GM19324 (cell line): Measurements from ENCODE around the gene CPSF4.

ENCODE experiments used
- ATAC-seq: cut with Tn5 transposase; IDR thresholded peaks from one replicate; pipeline ENCODE4 v1.9.1; 2021; ENCODE audit warnings: mild to moderate bottlenecking, moderate library complexity; ENCODE audit not compliant: unreplicated experiment, low FRiP score

Gene CPSF4

DNA sequence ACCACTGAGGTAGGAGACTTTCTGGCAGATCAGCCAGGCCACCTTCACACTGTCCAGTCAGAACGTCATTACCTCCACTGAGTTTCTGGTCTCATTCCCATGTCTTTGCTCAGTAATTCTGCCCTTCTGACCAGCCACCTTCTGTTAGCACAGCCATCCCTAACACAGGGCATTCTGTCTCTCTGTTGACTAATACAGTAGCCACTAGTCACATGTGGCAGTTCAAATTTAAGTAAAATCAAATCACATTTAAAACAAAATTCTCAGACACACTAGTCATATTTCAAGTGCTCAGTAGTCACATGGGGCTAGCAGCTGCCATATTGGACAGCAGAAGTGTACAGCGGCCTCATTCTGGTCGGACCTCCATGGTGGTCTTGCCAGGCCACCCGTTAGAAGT, 7.4 kb downstream of the CPSF4 start:
- no peak for ATAC-seq

DNA sequence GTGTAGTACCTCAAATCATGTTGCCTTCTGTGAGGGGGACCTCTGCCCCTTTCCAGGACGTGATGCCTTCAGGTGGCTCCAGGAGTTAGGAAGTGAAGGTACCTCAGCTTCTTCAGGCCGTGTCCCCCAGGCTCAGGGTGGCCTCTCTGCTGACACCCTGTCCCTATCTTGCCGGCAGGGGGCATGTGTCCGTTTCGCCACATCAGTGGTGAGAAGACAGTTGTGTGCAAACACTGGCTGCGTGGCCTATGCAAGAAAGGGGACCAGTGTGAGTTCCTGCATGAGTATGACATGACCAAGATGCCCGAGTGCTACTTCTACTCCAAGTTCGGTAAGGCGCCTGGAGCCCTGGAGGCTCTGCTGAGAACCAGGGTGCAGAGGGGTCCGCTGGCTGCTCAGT, 9.2 kb downstream of the CPSF4 start:
- no peak for ATAC-seq

DNA sequence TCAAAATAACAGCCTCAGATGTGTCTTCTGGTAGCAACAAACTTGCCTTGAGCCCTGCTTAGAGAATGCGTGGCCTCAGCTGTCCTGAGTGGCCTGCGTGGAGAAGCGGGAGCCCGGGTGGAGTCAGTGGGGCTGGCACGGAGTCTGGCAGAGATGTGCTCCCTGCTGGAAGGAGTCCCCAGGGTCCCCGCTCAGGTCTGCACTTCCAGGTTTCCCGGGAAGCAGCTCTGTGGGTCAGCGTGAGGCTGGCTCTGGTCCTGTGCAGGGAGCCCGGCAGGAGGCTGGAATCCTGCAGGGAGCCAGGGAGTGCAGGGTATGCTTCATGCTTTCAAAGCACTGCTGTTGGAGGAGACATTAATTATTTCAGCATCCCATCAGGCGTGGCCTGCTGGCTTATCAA, 10.1 kb downstream of the CPSF4 start:
- ATAC-seq: no peak

DNA sequence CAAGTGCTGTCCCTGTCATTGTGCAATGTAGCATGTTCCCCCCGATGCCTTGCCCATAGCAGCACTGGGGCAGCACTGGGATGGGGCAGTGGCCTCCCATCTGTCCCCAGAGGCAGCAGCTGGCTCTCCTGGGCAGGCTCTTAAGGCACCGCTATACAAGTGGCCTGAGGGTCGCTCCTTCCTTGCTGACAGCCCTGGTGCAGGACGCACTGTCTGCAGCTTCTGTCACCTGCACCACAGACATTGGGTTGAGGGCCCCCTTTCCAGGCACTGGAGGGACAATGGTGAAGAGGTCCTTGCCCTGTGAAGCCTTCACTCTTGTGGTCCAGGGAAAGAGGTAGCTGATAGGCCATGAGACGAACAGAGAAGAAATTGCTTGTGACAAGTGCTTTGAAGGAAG, 10.6 kb downstream of the CPSF4 start:
- no peak for ATAC-seq

DNA sequence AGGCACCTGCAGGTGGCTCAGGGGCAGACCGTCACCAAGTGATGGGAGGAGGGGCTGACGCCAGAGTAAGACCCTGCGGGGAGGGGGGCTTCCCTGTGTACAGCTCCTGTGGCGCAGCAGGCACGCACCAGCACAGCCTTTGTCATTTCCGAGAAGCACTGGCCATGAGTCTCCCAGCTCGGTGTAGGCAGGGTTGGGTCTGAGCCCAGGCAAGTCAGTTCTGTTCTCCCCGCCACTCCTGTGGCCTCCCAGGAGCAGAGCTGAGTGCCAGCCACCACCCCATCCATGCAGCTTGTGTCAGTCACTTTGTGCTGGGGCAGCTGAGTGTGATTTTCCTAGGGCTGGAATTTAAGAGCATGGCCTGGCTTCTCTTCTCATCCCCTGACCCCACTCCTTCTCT, 13.2 kb downstream of the CPSF4 start:
- ATAC-seq: no peak

DNA sequence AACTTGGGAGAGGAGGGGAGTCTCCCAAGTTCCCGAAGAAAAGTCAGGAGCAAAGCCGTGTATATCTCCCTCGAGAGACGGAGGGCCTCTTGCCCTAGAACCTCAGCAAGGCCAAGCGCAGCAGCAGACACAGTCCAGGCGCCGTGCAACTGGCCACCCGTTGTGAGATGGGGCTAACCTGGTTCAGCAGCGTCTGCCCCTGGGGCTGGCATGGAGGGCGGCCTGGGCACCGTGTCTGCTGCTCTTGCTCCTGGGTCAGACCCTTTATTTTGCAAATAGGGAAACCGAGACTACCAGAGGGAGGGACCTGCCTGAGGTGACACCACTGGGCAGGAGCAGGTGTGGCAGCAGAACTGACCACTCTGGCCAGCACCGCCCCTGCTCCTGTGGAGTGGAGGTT, 13.8 kb downstream of the CPSF4 start:
- no peak for ATAC-seq

DNA sequence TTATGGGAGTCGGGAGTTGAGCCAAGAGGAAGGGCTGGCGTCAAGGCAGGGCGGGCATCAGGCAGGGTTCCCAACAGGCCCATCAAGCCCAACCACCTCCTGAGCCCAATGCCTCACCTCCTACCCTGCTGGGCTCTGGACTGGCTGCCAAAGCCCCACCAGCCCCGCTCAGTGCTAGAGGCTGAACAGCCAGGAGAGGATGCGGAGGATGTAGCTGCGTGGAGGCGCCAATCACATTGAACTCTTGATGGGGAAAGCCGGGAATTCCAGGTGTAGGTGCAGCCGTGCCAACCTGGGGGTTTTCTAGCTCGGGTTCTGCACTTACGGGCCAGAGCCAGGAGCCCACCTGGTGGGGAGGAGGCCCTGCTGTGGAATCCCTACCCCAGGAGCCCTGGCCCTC, 14.4 kb downstream of the CPSF4 start:
- no peak for ATAC-seq

DNA sequence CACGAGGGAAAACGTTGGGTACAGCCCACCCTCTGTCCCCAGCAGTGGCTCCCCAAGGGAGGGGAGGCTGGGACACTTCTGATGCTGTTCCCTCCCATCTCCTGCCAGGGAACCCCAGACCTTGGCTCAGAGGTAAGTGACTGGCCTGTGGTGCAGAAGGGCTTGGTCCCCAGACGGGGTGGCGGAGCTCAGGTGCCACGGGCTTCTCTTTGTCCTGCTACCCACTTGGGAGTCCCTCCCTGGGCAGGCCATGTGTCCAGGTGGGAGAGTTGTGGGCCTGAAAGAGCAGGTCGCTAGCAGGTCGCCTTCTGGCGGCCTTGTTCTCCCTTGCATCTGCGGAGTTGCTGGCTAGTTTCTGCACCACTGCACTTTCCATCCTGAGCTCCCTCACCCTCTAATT, 17.1 kb downstream of the CPSF4 start:
- ATAC-seq: no peak

DNA sequence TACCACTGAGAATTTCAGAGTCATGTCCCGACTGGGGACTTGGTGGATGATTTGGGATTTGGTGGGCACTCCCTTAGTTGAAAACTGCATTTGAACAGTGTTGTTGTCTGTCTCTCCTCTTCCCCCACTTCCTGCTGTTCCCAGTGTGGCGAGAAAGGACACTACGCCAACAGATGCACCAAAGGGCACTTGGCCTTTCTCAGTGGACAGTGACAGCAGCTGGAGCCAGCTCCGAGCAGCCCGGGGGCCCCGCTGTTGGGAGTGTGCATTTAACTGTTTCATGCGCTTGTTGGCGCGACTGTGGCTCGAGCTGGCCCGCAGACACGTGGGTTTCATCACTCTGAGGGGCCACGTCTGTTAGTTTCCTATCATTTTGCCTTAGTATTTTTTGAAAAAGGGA, 17.5 kb downstream of the CPSF4 start:
- ATAC-seq: no peak

DNA sequence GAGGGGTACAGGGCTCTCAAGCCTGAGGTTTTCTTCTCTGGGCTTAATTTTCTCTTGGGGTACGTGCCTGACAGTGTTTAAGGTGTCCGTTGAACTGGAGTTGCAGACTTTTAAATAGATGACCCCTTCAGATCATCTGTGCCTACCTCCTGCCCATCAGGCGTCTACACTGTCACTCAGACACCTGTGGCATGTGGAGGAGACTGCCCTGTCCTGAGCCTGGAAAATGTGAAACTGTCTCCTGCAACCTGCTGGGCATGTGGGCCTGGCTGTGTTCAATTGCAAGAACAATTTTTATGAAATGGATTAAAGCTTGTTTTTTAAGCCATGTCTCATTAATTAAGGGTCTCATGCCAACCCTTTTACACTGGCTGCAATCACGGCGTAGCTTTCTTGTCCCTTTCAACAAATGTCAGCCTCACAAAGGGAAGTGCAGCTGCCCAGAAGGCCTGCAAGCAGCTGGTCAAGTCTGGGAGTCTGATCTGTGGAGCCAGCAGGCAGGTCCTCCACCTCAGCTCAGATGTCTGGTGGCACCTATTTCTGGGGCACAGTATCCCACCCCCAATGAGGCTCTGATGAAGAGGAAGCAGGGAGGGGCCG, 18.4 kb downstream of the CPSF4 start:
- no peak for ATAC-seq

DNA sequence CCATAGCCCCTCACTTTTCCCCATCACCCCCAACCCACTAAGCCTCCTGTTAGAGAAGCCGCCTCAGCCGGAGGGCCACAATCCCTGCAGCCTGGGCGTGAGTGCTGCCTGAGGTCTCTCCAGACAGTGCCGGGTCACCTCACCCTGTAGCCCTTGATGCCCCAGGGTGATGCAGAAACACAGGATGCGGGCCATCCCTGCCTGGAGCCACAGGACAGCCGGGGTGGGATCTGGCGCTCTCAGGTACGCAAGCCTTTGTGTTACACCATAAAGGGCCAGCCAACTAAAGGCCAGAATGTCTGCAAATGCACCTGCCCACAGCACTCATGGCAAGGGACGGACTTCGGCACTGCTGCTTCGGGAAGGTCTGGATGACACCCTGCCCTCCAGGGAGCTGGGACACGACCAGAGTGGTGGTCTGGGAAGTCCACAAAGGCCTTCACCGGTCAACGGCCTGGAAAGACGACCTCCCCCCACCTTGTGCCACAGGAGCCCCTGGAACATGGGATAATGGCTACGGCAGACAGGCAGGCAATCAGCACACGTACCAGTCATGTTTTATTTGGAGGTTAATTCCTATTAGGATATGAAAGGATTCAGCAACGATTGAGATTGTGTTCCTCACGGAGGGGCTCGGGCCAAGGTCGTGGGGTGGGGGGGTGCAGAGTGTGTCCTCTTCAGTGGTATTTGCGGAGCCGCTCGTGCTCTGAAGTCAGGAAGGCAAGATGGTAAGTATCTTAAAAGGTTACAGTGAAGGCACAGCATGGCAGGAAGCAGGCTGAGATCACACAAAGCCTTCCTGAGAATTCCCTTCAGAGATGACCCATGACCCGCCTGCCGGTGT, 19.1 kb downstream of the CPSF4 start:
- no peak for ATAC-seq

DNA sequence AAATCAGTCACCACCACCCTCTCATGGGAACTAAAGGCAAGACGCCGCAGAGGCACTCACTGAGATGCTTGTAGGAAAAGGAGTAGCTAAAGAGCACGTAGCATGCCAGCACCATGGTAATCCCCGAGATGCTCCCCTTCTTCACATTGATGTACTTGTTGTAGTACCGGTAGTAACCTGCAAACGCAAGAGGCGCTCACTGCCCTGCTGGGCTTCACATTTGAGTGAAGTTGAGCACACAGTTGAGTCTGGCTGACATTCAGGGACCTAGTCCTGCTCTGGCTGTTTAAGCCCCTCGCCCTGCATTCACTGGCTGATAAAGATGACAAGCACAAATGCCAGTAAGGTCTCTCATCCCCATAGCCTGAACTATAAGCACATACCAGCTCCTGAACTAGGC, 20.3 kb downstream of the CPSF4 start:
- no peak for ATAC-seq

DNA sequence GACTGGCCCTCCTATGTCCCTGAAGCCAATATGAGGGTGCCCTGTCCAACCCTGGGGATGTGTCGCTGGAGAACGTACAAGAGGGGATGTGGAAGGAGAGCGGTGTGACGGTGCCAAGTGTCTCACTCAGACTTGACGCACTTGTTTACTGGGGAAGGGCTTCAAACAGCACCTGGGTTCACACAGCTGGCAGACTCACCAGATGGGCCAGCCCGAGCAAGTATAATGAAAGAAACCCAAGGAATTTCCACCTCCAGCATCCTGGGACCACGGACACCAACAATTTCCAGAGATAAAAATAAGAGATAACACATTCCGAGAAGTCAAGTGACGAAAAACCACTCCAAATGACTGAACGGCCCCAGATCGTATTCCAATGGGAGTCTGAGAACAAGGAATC, 21.9 kb downstream of the CPSF4 start:
- no peak for ATAC-seq

DNA sequence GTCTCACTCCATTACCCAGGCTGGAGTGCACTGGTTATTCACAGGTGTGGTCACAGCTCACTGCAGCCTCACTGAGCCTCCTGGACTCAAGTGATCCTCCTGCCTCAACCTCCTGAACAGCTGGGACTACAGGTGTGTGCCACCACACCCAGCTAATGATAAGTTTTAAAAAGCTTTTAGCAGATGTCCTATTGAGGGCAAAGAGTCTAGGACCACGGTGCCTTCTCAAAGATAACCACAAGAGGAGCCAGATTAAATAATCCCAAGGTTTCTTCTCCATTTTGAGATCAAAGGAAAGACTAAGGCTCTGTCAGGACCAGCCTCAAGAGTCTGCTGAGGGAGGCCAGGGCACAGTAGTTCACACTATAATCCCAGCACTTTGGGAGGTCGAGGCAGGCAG, 22.5 kb downstream of the CPSF4 start:
- ATAC-seq: no peak

DNA sequence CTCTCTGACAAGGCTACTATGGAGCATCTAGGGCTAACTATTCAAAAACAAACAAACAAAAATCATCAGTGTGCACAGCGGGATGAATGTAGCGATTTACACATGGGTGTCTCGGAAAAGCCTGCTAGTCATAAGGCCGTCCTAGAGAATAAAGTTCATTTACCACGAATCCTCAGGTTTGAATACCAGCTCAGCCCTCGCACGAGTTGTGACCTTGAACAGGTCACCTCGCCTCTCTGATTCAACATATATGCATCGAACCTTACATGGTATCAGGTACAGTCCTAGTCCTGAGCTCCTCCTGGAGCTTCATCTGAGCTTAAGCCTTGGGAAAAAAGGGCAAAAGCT, 26.7 kb downstream of the CPSF4 start:
- ATAC-seq: no peak

DNA sequence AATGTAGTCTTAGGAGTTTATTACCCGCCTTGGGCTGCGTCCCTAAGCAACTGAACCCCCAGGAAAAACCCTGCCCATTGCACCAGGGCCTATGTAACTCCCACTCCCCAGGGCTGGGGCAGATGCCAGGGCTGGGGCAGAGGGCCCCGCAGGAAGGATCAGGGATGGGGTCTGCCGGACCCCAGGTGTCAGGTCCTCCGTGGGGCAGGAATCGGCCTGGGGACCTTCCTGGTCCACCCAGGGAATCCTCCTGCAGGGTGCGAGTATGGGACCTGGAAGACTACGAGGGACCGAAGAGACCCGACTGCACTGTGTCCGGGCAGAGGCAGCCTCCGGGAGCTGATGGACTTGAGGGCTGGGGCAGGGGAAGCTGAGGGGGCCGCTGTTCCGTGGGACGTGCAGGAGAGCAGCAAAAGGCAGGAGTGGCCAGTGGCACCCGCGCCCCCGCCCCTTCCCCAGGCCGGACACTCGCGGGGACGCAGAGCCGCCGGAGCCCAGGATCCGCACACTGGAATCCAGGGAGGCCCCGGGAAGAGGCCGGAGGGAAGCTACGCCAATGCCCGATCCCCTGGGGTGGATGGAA, 29.7 kb downstream of the CPSF4 start:
- ATAC-seq: no peak

DNA sequence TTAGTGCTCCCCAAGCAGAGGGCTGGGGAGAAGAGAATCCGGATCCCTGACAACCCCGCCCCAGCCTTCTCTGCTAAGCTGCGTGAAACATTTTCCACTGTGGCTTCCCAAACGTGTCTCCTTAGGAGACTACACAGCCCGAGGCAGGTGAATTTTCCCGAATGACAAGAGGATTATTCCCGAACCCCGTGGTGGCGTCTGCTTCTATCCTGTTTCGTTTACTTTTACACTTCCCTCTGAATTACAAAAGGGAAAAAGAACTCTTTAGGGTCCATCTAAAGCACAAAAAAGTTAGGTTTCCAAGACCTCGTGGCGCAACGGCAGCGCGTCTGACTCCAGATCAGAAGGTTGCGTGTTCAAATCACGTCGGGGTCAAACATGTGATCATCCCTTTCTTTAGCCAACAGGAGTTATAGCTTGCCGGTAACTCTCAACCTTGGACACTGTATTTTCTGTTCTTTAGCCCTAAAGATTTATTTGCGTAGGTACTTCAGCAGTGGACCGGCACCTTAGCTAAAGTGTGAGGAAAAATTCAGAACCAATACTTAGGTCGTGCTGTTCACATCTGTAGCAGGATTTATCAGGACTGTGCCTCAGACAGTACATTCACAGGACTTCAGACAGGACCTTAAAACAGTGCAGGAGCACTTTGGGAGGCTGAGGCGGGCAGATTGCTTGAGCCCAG, 30.8 kb downstream of the CPSF4 start:
- no peak for ATAC-seq

DNA sequence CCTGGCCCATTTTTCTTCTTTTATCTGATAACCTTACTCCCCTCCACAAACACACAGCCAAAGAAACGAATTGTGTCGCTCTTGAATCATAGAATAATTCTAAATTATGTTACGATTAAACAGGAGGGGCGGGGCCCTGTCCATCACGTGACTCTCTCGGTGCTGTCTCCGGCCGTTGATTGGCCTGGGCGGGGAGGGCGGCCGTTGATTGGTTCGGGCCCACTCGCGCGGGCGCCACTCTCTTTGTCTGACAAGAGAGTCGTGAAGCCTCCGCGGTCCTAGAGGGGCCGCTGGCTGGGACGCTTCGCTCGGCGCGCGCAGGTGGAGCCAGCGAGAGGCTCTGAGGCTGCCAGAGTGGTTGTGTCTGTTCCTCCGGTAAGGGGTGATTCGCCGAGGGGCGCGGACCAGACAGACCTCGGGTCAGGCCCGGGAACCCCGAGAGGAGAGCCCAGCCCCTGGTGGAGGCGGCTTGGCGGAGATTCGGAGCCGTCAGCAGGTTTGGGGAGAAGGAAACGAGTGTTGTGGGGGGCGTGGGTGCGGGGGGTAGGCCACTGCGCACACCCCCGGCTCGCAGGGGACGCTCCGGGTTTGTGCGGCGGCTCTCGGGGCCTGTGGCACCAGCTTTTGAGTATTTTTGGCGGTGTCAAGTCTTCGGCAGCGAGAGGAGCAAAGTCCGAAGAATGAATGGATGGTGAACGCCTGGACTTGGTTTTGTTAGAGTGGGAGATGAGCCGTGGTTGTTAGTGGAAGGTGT, 34.0 kb downstream of the CPSF4 start, which contains the start of gene ZNF789:
TSS of gene ZNF789 (plus strand) at position 330 of the 754 bp plus-strand sequence. CDS start 3,567 bp downstream, outside the sequence.
- ATAC-seq: peak; percentile 97

DNA sequence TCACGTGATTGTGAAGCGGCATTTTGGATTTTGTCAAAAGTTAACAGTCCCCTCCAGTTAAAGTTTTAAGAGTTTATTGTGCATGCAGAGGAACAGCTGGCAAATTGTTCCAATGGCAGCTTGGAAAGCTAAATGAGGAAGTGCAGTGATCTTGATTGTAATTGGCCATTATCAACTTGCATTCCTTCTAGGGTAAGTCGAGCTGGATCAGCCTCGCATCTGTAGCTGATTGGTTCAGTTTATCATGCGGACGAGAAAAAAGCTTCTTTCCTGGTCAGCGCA, 34.5 kb downstream of the CPSF4 start:
- ATAC-seq: no peak

DNA sequence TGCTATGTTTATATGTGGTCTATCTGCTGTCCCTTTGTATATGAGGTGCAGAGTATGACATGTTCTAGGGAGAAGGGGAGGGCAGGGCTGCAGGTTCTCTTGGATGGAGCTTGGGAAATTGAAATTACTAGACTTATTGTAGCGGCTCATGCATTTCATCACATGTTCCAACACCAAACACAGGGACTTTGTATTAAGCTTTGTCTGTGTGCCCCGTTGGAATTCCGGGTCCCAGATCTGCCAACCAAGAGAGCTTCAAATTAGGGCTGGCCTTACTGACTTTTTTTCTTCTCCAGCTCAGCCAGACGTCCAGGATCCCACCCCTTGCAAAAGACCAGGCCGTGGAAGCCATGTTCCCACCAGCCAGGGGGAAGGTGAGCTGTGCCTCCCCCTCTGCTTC, 37.4 kb downstream of the CPSF4 start:
- no peak for ATAC-seq
